Cardiac muscle cell (in vitro differentiated cells and primary cell): ENCODE results near the gene CEP164. TPM values are rescaled to one million over a fixed set of nuclear protein-coding genes. Genes with fewer than 3 reads are reported as not detected.

Experiments
- DNase-seq, 2 donors: peaks; one replicate each; pipeline versions ENCODE4 v3.0.0 to v3.0.0-alpha.2; 2010 to 2017; ENCODE audit warnings: low read depth in 1 of 2, low spot score in 1 of 2
- H3K27ac ChIP-seq: fragments of 200-600 bp; sonication (generic); 2 replicates; pipeline ENCODE4 v1.5.1; 2016
- H3K27me3 ChIP-seq: fragments of 200-600 bp; sonication (generic); 2 replicates; pipeline ENCODE4 v1.6.0; 2016; ENCODE audit warnings: control low read depth
- H3K36me3 ChIP-seq: fragments of 200-600 bp; sonication (generic); 2 replicates; pipeline ENCODE4 v1.5.1; 2016; ENCODE audit warnings: control low read depth
- H3K4me1 ChIP-seq: fragments of 200-600 bp; sonication (generic); 2 replicates; pipeline ENCODE4 v1.8.1; 2017; ENCODE audit warnings: low read depth, mild to moderate bottlenecking, mixed run types
- H3K4me3 ChIP-seq: fragments of 200-600 bp; sonication (generic); 2 replicates; pipeline ENCODE4 v1.5.1; 2016; ENCODE audit warnings: mild to moderate bottlenecking
- H3K9me3 ChIP-seq: fragments of 200-600 bp; sonication (generic); 2 replicates; pipeline ENCODE4 v1.5.1; 2017; ENCODE audit warnings: low read depth, mild to moderate bottlenecking, control low read depth
- polyA plus RNA-seq: library from polyadenylated mRNA; unstranded; fragments of >200 nt; fragmentation: Nextera tagmentation; extraction: Ambion mirVana; gene quantifications from 2 replicates; pipeline ENCODE4 v1.2.1, GENCODE V29; 2016
- total RNA-seq: library from RNA; depleted of rRNA; stranded (reverse); fragments of >200 nt; gene quantifications from 2 replicates; pipeline ENCODE4 v1.2.3, GENCODE V29; 2016
- TF ChIP-seq, protein P1 (sequence below): IDR thresholded peaks from 2 replicates; pipeline ENCODE4 v1.5.1; 2012; ENCODE audit warnings: low read depth, mild to moderate bottlenecking, low read length

Gene CEP164
- total and polyA plus RNA-seq, 2 experiments from 2014 or later = 22.6 to 31.8 TPM

DNA sequence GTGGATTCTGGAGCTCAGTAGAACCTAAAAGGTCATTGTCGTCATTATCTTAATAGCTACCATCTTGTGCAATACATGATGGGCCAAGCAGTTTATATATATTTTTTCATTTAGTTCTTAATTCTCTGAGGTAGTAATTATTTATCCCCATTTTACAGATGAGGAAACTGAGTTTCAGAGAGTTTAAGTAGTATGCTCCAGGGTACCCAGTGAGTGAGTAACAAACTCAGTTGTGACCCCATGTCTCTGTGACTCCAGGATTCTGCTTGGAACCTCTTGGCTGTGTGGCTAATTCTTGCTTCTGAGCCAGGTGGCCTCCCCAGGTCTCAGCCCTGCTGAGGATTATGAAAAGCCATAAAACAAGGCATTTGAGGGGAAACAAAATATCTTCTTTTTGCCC lies 82.6 kb downstream of the CEP164 start:
- DNase-seq = no peak
- TF ChIP-seq, protein P1, sequence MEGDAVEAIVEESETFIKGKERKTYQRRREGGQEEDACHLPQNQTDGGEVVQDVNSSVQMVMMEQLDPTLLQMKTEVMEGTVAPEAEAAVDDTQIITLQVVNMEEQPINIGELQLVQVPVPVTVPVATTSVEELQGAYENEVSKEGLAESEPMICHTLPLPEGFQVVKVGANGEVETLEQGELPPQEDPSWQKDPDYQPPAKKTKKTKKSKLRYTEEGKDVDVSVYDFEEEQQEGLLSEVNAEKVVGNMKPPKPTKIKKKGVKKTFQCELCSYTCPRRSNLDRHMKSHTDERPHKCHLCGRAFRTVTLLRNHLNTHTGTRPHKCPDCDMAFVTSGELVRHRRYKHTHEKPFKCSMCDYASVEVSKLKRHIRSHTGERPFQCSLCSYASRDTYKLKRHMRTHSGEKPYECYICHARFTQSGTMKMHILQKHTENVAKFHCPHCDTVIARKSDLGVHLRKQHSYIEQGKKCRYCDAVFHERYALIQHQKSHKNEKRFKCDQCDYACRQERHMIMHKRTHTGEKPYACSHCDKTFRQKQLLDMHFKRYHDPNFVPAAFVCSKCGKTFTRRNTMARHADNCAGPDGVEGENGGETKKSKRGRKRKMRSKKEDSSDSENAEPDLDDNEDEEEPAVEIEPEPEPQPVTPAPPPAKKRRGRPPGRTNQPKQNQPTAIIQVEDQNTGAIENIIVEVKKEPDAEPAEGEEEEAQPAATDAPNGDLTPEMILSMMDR = no peak
- no peaks in the 10 kb centered on the region for H3K4me1 ChIP-seq
- H3K4me3 ChIP-seq = no peak overlapping the region
- H3K9me3 ChIP-seq = no peaks in the 10 kb centered on the region
- no peak overlapping the region for H3K27ac ChIP-seq
- H3K36me3 ChIP-seq = no peaks in the 10 kb centered on the region
- H3K27me3 ChIP-seq = no peaks in the 10 kb centered on the region

DNA sequence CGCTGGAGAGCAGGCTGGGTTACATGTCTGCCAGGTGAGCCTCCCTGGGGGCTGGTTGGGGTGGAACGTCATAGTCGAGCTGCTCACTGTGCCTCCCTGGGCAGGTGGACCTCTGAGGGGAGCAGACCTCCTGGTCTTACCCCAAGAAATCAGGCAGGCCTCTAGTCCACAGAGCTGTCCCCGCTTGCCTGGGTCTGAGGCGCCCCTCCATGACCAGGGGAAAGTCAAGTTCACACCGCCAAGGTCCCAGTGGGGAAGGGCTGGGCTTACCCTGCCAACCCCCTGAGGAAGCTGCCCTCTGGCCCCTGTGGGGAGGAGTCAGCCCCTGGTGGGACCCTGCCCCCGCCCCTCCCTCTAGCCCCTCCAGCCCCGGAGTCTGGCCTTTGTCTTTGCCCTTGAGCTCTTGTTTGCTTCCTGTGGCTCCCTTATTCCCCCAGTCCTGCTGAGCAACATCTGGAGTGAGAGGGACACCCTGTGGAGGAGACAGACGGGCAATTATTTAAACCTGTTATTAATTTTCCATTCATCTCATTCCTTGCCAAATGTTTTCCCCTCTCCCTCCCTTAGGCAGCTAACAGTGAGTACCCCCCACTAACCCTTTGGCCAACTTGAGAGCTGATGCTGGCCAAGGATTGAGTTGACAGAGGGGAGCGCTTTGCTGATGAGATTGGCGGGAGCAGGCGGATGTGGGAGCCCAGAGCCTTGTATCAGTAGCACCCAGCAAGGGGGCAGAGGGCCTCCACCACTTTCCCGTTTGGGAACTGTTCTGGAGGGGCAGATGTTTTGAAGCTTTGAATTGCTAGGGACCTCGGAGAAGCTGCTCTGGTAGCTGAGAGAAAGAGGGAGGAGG lies 83.4 kb downstream of the CEP164 start:
- Histone ChIP-seq H3K4me3 (no peak overlapping the region), H3K9me3 (no peaks in the 10 kb centered on the region), H3K27ac (no peak overlapping the region), H3K4me1 (no peaks in the 10 kb centered on the region), H3K27me3 (no peaks in the 10 kb centered on the region), H3K36me3 (no peaks in the 10 kb centered on the region)
- DNase-seq = no peak
- TF ChIP-seq, protein P1 = no peak

DNA sequence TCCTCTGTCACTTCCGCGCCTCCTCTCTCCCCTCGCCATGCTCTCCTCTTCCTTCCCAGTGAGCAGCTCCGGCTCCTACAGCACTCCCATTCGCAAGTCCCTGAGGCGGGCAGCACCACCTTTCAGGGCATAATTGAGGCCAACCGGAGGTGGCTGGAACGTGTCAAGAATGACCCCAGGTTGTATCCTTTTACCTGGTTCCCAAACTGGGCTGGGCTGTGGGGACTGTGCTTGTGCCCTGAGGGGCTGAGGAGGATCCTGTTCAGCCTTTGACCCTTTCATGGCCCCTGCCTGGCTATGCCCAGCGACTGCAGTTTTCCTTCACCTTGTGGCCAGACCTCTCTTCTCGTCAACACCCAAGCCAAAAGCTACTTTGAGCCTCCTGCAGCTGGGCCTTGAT lies 84.1 kb downstream of the CEP164 start:
- H3K9me3 ChIP-seq = no peaks in the 10 kb centered on the region
- no peak overlapping the region for H3K27ac ChIP-seq
- TF ChIP-seq, protein P1 = no peak
- H3K4me3 ChIP-seq = no peak overlapping the region
- no peaks in the 10 kb centered on the region for H3K27me3 ChIP-seq
- DNase-seq = no peak
- no peaks in the 10 kb centered on the region for H3K4me1 ChIP-seq
- H3K36me3 ChIP-seq = no peaks in the 10 kb centered on the region

DNA sequence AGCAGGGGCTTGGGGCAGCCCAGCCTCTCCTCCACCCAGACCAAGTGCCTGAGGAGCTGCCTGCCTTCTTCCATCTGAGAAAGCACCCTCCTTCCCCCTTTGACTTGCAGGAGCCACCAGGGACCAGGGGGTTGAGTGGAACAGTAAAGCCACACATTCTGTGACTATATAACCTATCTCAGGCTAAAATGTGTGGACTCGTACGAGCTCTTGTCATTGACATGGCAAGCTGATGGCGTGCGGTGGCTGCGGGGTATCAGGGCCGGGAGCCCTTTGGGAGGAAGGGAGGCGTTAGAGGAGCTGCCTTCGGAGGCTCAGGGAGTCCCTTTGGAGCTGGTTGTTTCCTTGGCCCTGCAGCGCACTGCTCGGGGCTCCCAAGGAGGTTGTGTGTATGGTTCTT lies 84.5 kb downstream of the CEP164 start:
- DNase-seq = no peak
- Histone ChIP-seq H3K9me3 (no peaks in the 10 kb centered on the region), H3K4me3 (no peak overlapping the region), H3K27me3 (no peaks in the 10 kb centered on the region), H3K4me1 (no peaks in the 10 kb centered on the region), H3K27ac (no peak overlapping the region), H3K36me3 (no peaks in the 10 kb centered on the region)
- TF ChIP-seq, protein P1 = no peak

DNA sequence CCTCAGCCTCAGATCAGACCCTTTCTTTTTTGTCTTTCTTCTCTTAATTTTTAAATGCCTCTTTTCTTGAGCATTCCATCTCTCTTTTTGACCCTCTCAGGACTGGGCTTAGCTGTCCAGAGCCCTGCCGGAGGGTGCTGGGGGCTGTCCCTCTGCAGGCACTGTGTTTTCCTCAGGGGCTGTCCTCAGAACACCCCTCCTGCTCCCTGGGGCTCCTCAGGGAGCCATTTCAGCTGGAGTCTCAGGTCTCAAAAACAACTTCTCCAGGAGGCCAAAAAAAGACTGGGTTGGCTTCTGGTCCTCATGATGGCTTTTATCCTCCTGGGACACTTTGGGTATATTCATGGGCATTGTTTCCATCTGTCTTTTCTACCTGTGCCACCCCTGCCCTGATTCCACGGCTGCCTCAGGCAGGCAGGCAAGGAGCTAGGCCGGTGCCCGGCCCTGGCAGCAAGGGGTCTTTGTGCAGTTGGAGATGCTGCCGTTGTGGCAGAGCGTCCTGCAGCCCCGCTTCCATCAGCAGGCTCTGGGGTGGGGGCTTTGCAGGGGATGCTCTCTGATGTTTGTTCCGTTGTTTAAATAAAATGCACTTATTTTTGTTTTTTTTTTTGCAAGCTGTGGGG lies 85.1 kb downstream of the CEP164 start:
- Histone ChIP-seq H3K9me3 (no peaks in the 10 kb centered on the region), H3K27me3 (no peaks in the 10 kb centered on the region), H3K27ac (no peak overlapping the region), H3K4me1 (no peaks in the 10 kb centered on the region), H3K4me3 (no peak overlapping the region), H3K36me3 (no peaks in the 10 kb centered on the region)
- TF ChIP-seq, protein P1 = no peak
- no peak for DNase-seq
